Measurements from ENCODE around the gene AR. TPM values are rescaled to one million over a fixed set of nuclear protein-coding genes. Genes with fewer than 3 reads are reported as not detected.

Gene AR
- total and polyA plus RNA-seq, 4 donors = 2.8 to 67.4 (median 22.9) TPM

DNA sequence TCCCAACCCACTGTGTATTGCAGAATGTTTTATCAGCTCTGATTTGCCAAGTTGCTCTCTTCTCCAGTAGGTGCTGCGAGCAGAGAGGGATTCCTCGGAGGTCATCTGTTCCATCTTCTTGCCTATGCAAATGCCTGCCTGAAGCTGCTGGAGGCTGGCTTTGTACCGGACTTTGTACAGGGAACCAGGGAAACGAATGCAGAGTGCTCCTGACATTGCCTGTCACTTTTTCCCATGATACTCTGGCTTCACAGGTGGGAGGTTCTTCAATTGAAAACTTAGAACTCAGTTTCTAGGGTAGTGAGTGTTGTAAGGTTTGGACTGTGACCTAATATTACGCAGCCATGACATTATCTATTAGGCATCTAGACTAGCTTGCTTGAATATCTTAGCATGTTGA is 24.9 kb downstream of the AR start:
- peak overlapping the region in 1 of 2 donors; percentile 42 for H3K27ac ChIP-seq (ENCODE audit: low read depth in 1 of 2, low read length in 2 of 2)

DNA sequence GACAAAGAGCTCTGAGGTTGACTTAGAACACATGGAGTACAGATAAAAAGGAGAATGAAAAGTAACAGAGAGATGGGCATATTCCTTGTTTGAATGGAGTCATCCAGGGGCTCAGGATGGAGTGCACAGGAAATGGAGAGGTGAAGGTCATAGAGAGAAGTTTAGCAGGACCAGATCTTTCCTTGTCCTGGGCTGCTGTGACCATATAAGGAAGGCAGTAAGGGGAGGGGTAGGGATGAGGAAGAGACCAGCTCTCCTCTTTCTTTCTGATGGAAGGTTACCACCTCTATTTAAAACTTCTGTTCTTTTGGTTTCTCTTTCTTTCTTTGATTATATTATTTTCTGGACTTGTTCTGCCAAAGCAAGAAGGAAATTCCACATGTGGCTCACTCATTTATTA is 27.0 kb downstream of the AR start:
- H3K27ac ChIP-seq (ENCODE audit: low read depth in 1 of 2, low read length in 2 of 2) = no peak overlapping the region
- no peak for DNase-seq (ENCODE audit: low spot score)
- no peak overlapping the region for H3K9ac ChIP-seq (ENCODE audit: low read depth in 1 of 2, low read length in 2 of 2)
- H3K36me3 ChIP-seq (ENCODE audit: control insufficient read depth in 4 of 4, insufficient read depth in 3 of 4, low read depth in 1 of 4, low read length in 3 of 4) = peaks cover 0 to 2% (median 0%) of the 10 kb centered on the region in 4 donors
- H3K4me3 ChIP-seq (ENCODE audit: low read depth in 1 of 3, low read length in 3 of 3) = no peak overlapping the region
- H3K4me1 ChIP-seq (ENCODE audit: control insufficient read depth in 4 of 4, insufficient read depth in 4 of 4, low read length in 3 of 4) = peaks cover 4 to 18% (median 10%) of the 10 kb centered on the region in 4 donors
- H3K9me3 ChIP-seq (ENCODE audit: control insufficient read depth in 4 of 4, low read length in 3 of 4) = no peaks in the 10 kb centered on the region
- TF ChIP-seq, protein P1, sequence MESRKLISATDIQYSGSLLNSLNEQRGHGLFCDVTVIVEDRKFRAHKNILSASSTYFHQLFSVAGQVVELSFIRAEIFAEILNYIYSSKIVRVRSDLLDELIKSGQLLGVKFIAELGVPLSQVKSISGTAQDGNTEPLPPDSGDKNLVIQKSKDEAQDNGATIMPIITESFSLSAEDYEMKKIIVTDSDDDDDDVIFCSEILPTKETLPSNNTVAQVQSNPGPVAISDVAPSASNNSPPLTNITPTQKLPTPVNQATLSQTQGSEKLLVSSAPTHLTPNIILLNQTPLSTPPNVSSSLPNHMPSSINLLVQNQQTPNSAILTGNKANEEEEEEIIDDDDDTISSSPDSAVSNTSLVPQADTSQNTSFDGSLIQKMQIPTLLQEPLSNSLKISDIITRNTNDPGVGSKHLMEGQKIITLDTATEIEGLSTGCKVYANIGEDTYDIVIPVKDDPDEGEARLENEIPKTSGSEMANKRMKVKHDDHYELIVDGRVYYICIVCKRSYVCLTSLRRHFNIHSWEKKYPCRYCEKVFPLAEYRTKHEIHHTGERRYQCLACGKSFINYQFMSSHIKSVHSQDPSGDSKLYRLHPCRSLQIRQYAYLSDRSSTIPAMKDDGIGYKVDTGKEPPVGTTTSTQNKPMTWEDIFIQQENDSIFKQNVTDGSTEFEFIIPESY (IDR thresholded peaks at IDR 0.05) = no peak
- TF ChIP-seq SP1 (IDR thresholded peaks at IDR 0.05) (no peak), NR2F2 (IDR thresholded peaks at IDR 0.05) (no peak), RXRA (IDR thresholded peaks at IDR 0.05) (no peak), RAD21 (IDR thresholded peaks at IDR 0.05) (no peak), GABPA (IDR thresholded peaks at IDR 0.05 in 1 of 2, conservative IDR thresholded peaks at IDR 0.05 in 1 of 2) (no peak), FOXA2 (IDR thresholded peaks at IDR 0.05) (no peak), FOXA1 (IDR thresholded peaks at IDR 0.05) (no peak), TAF1 (conservative IDR thresholded peaks at IDR 0.05) (no peak), HNF4G (IDR thresholded peaks at IDR 0.05) (no peak), HNF4A (conservative IDR thresholded peaks at IDR 0.05) (no peak), EGR1 (IDR thresholded peaks at IDR 0.05; ENCODE audit: low read depth in 2 of 2) (no peak), JUND (IDR thresholded peaks at IDR 0.05) (no peak), YY1 (IDR thresholded peaks at IDR 0.05) (no peak)
- TF ChIP-seq, protein P2, sequence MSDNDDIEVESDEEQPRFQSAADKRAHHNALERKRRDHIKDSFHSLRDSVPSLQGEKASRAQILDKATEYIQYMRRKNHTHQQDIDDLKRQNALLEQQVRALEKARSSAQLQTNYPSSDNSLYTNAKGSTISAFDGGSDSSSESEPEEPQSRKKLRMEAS (IDR thresholded peaks at IDR 0.05) = no peak
- TF ChIP-seq, protein P3, sequence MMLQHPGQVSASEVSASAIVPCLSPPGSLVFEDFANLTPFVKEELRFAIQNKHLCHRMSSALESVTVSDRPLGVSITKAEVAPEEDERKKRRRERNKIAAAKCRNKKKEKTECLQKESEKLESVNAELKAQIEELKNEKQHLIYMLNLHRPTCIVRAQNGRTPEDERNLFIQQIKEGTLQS (IDR thresholded peaks at IDR 0.05) = no peak
- TF ChIP-seq, protein P4, sequence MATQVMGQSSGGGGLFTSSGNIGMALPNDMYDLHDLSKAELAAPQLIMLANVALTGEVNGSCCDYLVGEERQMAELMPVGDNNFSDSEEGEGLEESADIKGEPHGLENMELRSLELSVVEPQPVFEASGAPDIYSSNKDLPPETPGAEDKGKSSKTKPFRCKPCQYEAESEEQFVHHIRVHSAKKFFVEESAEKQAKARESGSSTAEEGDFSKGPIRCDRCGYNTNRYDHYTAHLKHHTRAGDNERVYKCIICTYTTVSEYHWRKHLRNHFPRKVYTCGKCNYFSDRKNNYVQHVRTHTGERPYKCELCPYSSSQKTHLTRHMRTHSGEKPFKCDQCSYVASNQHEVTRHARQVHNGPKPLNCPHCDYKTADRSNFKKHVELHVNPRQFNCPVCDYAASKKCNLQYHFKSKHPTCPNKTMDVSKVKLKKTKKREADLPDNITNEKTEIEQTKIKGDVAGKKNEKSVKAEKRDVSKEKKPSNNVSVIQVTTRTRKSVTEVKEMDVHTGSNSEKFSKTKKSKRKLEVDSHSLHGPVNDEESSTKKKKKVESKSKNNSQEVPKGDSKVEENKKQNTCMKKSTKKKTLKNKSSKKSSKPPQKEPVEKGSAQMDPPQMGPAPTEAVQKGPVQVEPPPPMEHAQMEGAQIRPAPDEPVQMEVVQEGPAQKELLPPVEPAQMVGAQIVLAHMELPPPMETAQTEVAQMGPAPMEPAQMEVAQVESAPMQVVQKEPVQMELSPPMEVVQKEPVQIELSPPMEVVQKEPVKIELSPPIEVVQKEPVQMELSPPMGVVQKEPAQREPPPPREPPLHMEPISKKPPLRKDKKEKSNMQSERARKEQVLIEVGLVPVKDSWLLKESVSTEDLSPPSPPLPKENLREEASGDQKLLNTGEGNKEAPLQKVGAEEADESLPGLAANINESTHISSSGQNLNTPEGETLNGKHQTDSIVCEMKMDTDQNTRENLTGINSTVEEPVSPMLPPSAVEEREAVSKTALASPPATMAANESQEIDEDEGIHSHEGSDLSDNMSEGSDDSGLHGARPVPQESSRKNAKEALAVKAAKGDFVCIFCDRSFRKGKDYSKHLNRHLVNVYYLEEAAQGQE (IDR thresholded peaks at IDR 0.05) = no peak
- TF ChIP-seq, protein P5, sequence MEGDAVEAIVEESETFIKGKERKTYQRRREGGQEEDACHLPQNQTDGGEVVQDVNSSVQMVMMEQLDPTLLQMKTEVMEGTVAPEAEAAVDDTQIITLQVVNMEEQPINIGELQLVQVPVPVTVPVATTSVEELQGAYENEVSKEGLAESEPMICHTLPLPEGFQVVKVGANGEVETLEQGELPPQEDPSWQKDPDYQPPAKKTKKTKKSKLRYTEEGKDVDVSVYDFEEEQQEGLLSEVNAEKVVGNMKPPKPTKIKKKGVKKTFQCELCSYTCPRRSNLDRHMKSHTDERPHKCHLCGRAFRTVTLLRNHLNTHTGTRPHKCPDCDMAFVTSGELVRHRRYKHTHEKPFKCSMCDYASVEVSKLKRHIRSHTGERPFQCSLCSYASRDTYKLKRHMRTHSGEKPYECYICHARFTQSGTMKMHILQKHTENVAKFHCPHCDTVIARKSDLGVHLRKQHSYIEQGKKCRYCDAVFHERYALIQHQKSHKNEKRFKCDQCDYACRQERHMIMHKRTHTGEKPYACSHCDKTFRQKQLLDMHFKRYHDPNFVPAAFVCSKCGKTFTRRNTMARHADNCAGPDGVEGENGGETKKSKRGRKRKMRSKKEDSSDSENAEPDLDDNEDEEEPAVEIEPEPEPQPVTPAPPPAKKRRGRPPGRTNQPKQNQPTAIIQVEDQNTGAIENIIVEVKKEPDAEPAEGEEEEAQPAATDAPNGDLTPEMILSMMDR (IDR thresholded peaks at IDR 0.05; ENCODE audit: low read depth, low read length, missing input control) = no peak
- no peaks in the 10 kb centered on the region for H3K27me3 ChIP-seq (ENCODE audit: control insufficient read depth in 4 of 4, insufficient read depth in 4 of 4, low read length in 3 of 4)

More for the DNA sequence above, 24.9 kb downstream of the AR start:
- no peak overlapping the region for H3K9ac ChIP-seq (ENCODE audit: low read depth in 1 of 2, low read length in 2 of 2)
- H3K36me3 ChIP-seq (ENCODE audit: control insufficient read depth in 4 of 4, insufficient read depth in 3 of 4, low read depth in 1 of 4, low read length in 3 of 4) = no peaks in the 10 kb centered on the region
- peaks cover 4 to 23% (median 14%) of the 10 kb centered on the region in 4 donors for H3K4me1 ChIP-seq (ENCODE audit: control insufficient read depth in 4 of 4, insufficient read depth in 4 of 4, low read length in 3 of 4)
- 38% methylated on average over 5 of the region's 5 CpGs for WGBS
- no peaks in the 10 kb centered on the region for H3K27me3 ChIP-seq (ENCODE audit: control insufficient read depth in 4 of 4, insufficient read depth in 4 of 4, low read length in 3 of 4)
- no peaks in the 10 kb centered on the region for H3K9me3 ChIP-seq (ENCODE audit: control insufficient read depth in 4 of 4, low read length in 3 of 4)
- TF ChIP-seq EGR1 (IDR thresholded peaks at IDR 0.05; ENCODE audit: low read depth in 2 of 2) (no peak), HNF4G (IDR thresholded peaks at IDR 0.05) (peak; percentile 46), SP1 (IDR thresholded peaks at IDR 0.05) (peak; percentile 23), RXRA (IDR thresholded peaks at IDR 0.05) (peak; percentile 8 to 18), JUND (IDR thresholded peaks at IDR 0.05) (peak in 1 of 2 donors; percentile 61), HNF4A (conservative IDR thresholded peaks at IDR 0.05) (peak; percentile 79 to 81)
- TF ChIP-seq, protein P1 (IDR thresholded peaks at IDR 0.05) = no peak
- no peak for DNase-seq (ENCODE audit: low spot score)
- no peak overlapping the region for H3K4me3 ChIP-seq (ENCODE audit: low read depth in 1 of 3, low read length in 3 of 3)

Measured in liver (tissue), 9 donors.